Vein endothelial cell (primary cell): ENCODE results near the gene SMIM26. TPM values are rescaled to one million over a fixed set of nuclear protein-coding genes. Genes with fewer than 3 reads are reported as not detected.

Source experiments
- small RNA-seq: library from RNA; depleted of rRNA; stranded (forward); fragments of <200 nt; gene quantifications from one replicate; pipeline ENCODE3, GENCODE V24; 2012
- total RNA-seq: library from RNA; depleted of rRNA; stranded (reverse); fragments of >200 nt; gene quantifications from 2 replicates; pipeline ENCODE4 v1.2.3, GENCODE V29; 2012

SMIM26 gene, protein sequence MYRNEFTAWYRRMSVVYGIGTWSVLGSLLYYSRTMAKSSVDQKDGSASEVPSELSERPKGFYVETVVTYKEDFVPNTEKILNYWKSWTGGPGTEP
- 55.4 and 69.2 TPM in 2 replicates for total RNA-seq

DNA sequence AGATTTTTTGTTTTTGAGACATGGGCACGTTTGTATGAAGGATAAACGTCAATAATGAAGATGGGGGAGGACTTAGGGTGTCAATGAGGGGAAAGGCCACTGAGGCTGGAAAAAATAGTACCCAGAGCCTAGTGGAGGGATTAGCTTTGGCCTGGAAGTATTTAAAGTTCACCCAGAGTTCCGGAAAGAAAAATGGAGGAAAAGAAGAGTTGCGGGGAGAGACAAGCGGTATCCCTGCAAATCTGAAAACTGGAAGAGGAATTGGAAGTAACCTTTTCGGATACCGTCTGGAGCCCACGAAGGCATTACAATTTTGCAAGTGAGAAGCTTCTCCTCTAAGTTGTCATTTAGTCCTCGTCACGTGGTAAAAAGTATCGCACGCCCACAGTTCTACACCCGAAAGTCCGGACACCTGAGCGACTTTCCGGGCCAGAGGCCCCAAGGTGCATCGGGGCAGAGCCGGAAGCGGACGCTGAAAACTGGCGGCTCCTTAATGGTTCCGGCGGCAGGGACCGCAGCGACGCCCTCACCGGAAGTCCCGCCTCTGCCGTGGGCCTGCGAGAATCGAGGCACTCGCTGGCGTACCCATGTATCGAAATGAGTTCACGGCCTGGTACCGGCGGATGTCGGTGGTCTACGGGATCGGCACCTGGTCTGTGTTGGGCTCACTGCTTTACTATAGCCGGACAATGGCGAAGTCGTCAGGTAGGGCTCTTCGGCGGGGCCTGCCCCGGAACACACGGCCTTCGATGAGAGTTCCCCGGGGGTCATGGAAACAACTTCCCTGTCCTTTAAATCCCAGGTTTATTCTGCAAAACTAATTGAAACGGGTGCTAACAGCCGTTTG lies at the start of gene SMIM26:
TSS of gene SMIM26 (plus strand) at position 541 of the 847 bp plus-strand sequence. CDS start at position 588, 47 bp downstream.

DNA sequence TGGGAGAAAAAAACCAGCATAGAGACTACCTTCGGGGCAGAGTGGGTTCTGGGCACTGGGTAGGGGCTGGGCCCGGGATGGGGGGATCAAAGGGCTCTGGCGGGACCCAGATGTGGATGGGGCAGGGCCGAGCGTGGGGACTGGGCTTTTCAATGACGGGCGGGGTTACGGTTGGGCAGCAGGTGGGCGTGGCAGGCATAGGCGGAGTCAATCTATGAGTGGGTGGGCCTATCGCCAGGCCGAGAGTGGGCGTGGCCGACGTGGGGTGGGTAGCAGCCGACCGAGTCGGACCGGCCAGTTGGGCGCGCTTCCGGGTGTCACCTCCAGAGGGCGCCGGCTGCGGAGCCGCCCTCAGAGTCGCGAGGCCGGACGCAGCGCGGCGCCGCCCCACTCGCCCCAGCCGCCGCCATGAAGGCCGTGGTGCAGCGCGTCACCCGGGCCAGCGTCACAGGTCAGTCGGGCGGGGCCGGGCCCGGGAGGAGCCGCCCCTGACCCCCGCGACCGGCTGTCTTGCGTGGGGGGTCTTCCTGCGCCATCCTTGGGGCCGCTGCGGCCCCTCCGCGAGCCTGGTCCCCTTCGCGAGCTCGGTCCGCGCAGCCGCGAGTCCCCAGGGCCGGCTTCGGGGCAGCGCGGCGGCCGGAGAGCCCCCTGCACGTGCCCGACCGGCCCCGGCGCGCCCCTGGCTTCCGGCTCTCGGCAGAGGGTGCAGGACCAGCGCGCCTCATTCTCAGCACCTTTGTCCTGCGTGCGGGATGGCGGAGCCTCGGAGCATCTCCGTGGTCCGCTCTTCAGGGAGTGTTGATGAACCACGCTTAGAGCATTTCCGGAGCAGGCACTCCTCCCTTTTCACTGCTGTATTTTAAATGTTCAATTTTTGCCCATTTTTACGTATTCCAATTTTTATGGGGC lies 20.7 kb downstream of the SMIM26 start, which contains the start of gene DTD1:
TSS of gene DTD1 (plus strand) at position 390 of the 909 bp plus-strand sequence. CDS start at position 409, 19 bp downstream.

Small RNA genes lying within 50 kb of the gene (small RNA-seq; reads per million reads assigned to genes)
- not detected for gene RN7SL638P
- not detected for gene RNU6ATAC34P

Other genes with a start within 250 kb of the SMIM26 start
- 0.98 and 1.7 TPM in 2 replicates for gene DZANK1, start 100.4 kb upstream of the SMIM26 start, total RNA-seq
- gene POLR3F, start 100.0 kb upstream of the SMIM26 start, total RNA-seq: 13.6 and 20.3 TPM in 2 replicates
- gene RBBP9, start 70.2 kb upstream of the SMIM26 start, total RNA-seq: 16.3 and 23.4 TPM in 2 replicates
- gene SEC23B, start 59.5 kb upstream of the SMIM26 start, total RNA-seq: 37.1 and 38.2 TPM in 2 replicates
- gene DTD1, start 20.6 kb downstream of the SMIM26 start, total RNA-seq: 63.7 and 70.6 TPM in 2 replicates
- gene SCP2D1, start 246.4 kb downstream of the SMIM26 start, total RNA-seq: not detected in 2 replicates